Gastroesophageal sphincter (tissue), 4 donors: Measurements from ENCODE around the gene PTPRD. TPM values are rescaled to one million over a fixed set of nuclear protein-coding genes. Genes with fewer than 3 reads are reported as not detected.
"Not testable (repeated sequence)": the region's sequence is repeated elsewhere in the genome, so short reads cannot be mapped to it uniquely, and the experiment has no call there.

Experiments used
- ATAC-seq: fragments of 150-250 bp; one replicate; pipeline ENCODE4 v1.9.1; 2016; ENCODE audit warnings: mild to moderate bottlenecking, moderate library complexity
- H3K27ac ChIP-seq, 4 donors: fragments of 200-600 bp; sonication (generic) in 3 of 4; 1 replicate in 3 of 4; 2 replicates in 1 of 4; pipeline ENCODE4 v1.5.1; 2016 to 2019
- H3K27me3 ChIP-seq: fragments of 200-600 bp; sonication (generic); one replicate; pipeline ENCODE4 v1.5.1; 2019
- H3K36me3 ChIP-seq, 2 donors: fragments of 200-600 bp; sonication (generic); one replicate each; pipeline ENCODE4 v1.5.1; 2019; ENCODE audit warnings: control low read depth in 1 of 2
- H3K4me1 ChIP-seq, 3 donors: fragments of 200-600 bp; sonication (generic); 1 replicate in 2 of 3; 2 replicates in 1 of 3; pipeline ENCODE4 v1.5.1; 2016 to 2019; ENCODE audit warnings: control low read depth in 2 of 3
- H3K4me3 ChIP-seq, 2 donors: fragments of 200-600 bp; sonication (generic); one replicate each; pipeline ENCODE4 v1.5.1; 2019; ENCODE audit warnings: mild to moderate bottlenecking in 1 of 2, moderate library complexity in 1 of 2
- H3K9me3 ChIP-seq, 3 donors: fragments of 200-600 bp; sonication (generic); one replicate each; pipeline ENCODE4 v1.5.1; 2017 to 2019; ENCODE audit warnings: control low read depth in 2 of 3
- CTCF ChIP-seq, 4 experiments: fragments of 200-600 bp in 2 of 4; fragments of 450-650 bp in 2 of 4; sonication (generic) in 1 of 4; IDR thresholded peaks; one replicate each; pipeline ENCODE4 v1.5.1; 2017 to 2019; ENCODE audit warnings: antibody characterized with exemption in 4 of 4, mild to moderate bottlenecking in 2 of 4, moderate library complexity in 2 of 4
- EP300 ChIP-seq: sonication (generic); formaldehyde crosslinking; IDR thresholded peaks from one replicate; pipeline ENCODE4 v1.6.1; 2017; ENCODE audit warnings: antibody characterized with exemption, mild to moderate bottlenecking
- POLR2A ChIP-seq, 2 donors: fragments of 450-650 bp; IDR thresholded peaks; one replicate each; pipeline ENCODE4 v1.6.1; 2017; ENCODE audit warnings: antibody characterized with exemption in 2 of 2, mild to moderate bottlenecking in 2 of 2, moderate library complexity in 1 of 2
- POLR2AphosphoS5 ChIP-seq: sonication (generic); formaldehyde crosslinking; IDR thresholded peaks from one replicate; pipeline ENCODE4 v1.6.1; 2017; ENCODE audit warnings: antibody characterized with exemption
- WGBS, 2 donors: methylation state at CpG; one replicate each; pipeline ENCODE4 v1.1.5; 2018; ENCODE audit warnings: low coverage in 1 of 2; 5-methylcytosine and 5-hydroxymethylcytosine counted together
- total RNA-seq, 4 donors: library from RNA; depleted of rRNA; stranded (reverse); fragments of >200 nt; gene quantifications; one replicate each; pipeline ENCODE4 v1.1.0, GENCODE V29; 2016

The PTPRD gene
- total RNA-seq, 4 donors from 2014 or later, result 3.5 to 53.9 (median 15.8) TPM

- Histone ChIP-seq H3K27ac (no peak overlapping the region), H3K9me3 (no peaks in the 10 kb centered on the region), H3K4me3 (no peak overlapping the region), H3K36me3 (no peaks in the 10 kb centered on the region), H3K27me3 (no peaks in the 10 kb centered on the region), H3K4me1 (no peaks in the 10 kb centered on the region)
- TF ChIP-seq POLR2A (IDR thresholded peaks at IDR 0.05), result no peak
- TF ChIP-seq CTCF (IDR thresholded peaks at IDR 0.05), result no peak
- no peak for TF ChIP-seq POLR2AphosphoS5
- no peak for TF ChIP-seq EP300
- ATAC-seq, result no peak
Measured at GRCh38 chr9:9337129-9337528, 1275.7 kb downstream of the PTPRD start.

GRCh38 chr9:9326749-9327148 is 1286.1 kb downstream of the PTPRD start:
- no peak overlapping the region for H3K27ac ChIP-seq
- TF ChIP-seq POLR2AphosphoS5, result no peak
- no peak for ATAC-seq
- no peaks in the 10 kb centered on the region for H3K36me3 ChIP-seq
- no peaks in the 10 kb centered on the region for H3K27me3 ChIP-seq
- no peak overlapping the region for H3K4me3 ChIP-seq
- no peaks in the 10 kb centered on the region for H3K9me3 ChIP-seq
- H3K4me1 ChIP-seq, result no peaks in the 10 kb centered on the region

GRCh38 chr9:9319007-9319406 is 1293.8 kb downstream of the PTPRD start:
- Histone ChIP-seq H3K4me1 (peaks cover 0 to 15% (median 0%) of the 10 kb centered on the region in 3 donors), H3K36me3 (no peaks in the 10 kb centered on the region), H3K27ac (no peak overlapping the region), H3K27me3 (no peaks in the 10 kb centered on the region), H3K4me3 (no peak overlapping the region), H3K9me3 (no peaks in the 10 kb centered on the region)
- TF ChIP-seq CTCF (IDR thresholded peaks at IDR 0.05) (no peak), POLR2AphosphoS5 (no peak), EP300 (no peak), POLR2A (IDR thresholded peaks at IDR 0.05) (no peak)
- ATAC-seq, result no peak
- 12 to 13% methylated on average over 2 of the region's 2 CpGs for WGBS, 2 donors

- ATAC-seq, H3K36me3 ChIP-seq, H3K4me1 ChIP-seq, H3K27me3 ChIP-seq, H3K9me3 ChIP-seq, H3K4me3 ChIP-seq, H3K27ac ChIP-seq: not testable (repeated sequence)
- WGBS, 2 donors, result 84 to 96% methylated on average over 4 to 6 of the region's 7 CpGs
Measured at GRCh38 chr9:9310743-9311142, 1302.1 kb downstream of the PTPRD start.

GRCh38 chr9:9305600-9305999 is 1307.2 kb downstream of the PTPRD start:
- ATAC-seq, result no peak
- TF ChIP-seq POLR2A (IDR thresholded peaks at IDR 0.05), result no peak
- TF ChIP-seq EP300, result no peak
- no peak for TF ChIP-seq POLR2AphosphoS5
- TF ChIP-seq CTCF (IDR thresholded peaks at IDR 0.05), result no peak
- Histone ChIP-seq H3K27ac (no peak overlapping the region), H3K4me3 (no peak overlapping the region), H3K27me3 (no peaks in the 10 kb centered on the region), H3K4me1 (no peaks in the 10 kb centered on the region), H3K36me3 (no peaks in the 10 kb centered on the region), H3K9me3 (no peaks in the 10 kb centered on the region)

- WGBS, 2 donors, result 80 to 92% methylated on average over 1 of the region's 1 CpG
- Histone ChIP-seq H3K4me1 (no peaks in the 10 kb centered on the region), H3K27me3 (no peaks in the 10 kb centered on the region), H3K27ac (no peak overlapping the region), H3K36me3 (no peaks in the 10 kb centered on the region), H3K4me3 (no peak overlapping the region), H3K9me3 (no peaks in the 10 kb centered on the region)
- ATAC-seq, result no peak
- TF ChIP-seq CTCF (IDR thresholded peaks at IDR 0.05) (no peak), POLR2A (IDR thresholded peaks at IDR 0.05) (no peak), EP300 (no peak), POLR2AphosphoS5 (no peak)
Measured at GRCh38 chr9:9299134-9299533, 1313.7 kb downstream of the PTPRD start.
